HG02642 (cell line): ENCODE measurements around the gene MCOLN1.

Experiments used
- ATAC-seq: cut with Tn5 transposase; IDR thresholded peaks from one replicate; pipeline ENCODE4 v1.9.1; 2021; ENCODE audit warnings: mild to moderate bottlenecking; ENCODE audit not compliant: unreplicated experiment, poor library complexity

MCOLN1 gene

GRCh38 chr19:7522072-7522922 lies at the start of gene MCOLN1:
Gene MCOLN1, plus strand, starts transcription at chr19:7522624. Its CDS starts 127 bp downstream, at chr19:7522751.
- ATAC-seq, result peak; percentile 92

DNA sequence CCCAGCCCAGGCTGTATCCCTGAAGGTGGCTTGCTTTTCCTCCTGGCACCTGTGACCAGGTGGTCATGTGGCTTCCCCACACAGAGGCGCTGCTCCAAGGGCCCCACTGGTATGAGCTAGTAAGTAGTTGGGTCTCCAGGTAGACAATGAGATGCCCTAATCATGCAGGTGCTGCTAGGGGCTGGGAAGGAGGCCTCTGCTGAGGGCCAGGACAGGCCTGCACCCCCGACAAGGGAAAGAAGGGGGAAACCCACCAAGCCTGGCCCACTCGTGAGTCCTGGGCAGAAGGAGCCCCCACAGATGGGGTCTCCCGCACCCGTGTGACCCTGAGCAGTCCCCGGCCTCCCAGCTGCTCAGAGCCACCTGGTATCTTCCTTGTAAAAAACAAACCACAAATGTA lies 46.8 kb upstream of the MCOLN1 start:
- no peak for ATAC-seq

DNA sequence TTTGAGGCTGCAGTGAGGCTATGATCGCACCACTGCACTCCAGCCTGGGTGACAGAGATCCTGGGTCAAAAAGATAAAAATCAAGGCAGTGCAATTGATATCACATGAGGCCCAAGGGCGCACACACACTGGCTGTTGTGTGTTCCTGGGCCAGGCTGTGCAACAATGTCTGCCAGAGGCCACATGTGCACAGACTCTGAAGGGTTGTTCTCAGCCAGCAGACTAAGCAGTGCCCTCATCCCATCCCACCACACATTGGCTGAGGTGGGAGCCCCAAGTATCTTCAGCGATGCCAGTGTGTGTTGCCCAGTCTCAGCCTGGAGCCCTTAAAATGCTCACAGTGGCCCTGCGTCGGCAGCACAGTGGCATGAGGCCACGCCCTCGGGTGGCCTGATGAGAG lies 46.2 kb upstream of the MCOLN1 start:
- no peak for ATAC-seq

GRCh38 chr19:7476777-7477494 lies 45.5 kb upstream of the MCOLN1 start:
- ATAC-seq, result no peak

GRCh38 chr19:7477758-7478157 lies 44.7 kb upstream of the MCOLN1 start:
- ATAC-seq, result no peak

GRCh38 chr19:7478173-7478842 lies 44.1 kb upstream of the MCOLN1 start:
- no peak for ATAC-seq

DNA sequence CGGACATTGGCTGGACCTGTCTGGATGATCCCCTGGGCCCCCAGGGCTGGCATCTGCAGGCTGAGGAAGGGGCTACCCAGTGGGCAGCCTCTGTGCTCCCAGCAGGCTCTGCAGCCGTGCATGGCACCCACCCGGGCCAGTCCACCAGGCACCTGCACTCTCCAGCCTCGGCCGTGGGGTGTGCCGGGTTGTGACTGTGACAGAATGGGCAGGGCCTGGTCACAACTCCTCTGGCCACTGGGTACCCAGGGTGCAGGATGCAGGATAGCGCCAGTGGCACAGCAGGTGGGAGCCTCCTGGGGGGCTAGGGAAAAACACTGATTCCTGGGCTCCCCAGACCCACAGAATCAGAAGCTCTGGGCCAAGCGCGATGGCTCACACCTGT lies 43.6 kb upstream of the MCOLN1 start:
- ATAC-seq, result no peak

DNA sequence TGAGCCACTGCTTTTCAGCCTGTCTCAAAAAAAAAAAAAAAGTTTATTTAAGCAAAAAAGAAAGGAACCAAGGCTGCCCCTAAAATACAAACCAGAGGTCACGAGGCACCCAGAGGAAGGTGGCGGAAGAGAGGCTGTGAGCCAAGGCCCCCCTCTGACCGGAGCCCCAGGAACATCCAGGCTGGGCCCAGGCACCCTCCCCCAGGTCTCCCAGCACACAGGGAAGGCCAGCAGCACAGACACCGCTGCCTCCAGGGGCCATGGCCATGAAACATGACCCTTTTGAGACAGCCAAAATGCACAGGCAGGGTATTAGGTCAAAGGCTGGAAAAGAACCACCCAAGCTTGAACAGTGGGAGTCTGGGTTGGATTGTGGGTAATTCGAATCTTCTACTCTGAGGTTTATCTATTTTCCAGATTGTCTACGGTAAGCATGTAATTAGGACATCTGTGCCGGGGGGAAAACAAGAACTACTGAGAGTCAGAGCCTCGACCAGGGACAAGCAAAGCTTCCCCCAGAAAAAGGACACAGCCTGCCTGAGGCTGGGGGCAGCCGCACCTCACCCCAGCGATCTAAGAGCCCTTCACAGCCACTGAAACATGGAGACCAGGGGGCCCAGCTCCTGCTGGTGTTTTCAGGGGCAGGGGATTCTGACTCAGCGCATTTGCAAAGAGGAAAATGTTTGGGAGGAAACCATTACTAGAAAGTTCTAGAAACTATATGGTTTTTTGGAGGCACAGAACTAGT lies 42.0 kb upstream of the MCOLN1 start:
- ATAC-seq, result no peak

GRCh38 chr19:7480970-7481255 lies 41.5 kb upstream of the MCOLN1 start:
- no peak for ATAC-seq

GRCh38 chr19:7482584-7483439 lies 39.6 kb upstream of the MCOLN1 start:
- no peak for ATAC-seq

DNA sequence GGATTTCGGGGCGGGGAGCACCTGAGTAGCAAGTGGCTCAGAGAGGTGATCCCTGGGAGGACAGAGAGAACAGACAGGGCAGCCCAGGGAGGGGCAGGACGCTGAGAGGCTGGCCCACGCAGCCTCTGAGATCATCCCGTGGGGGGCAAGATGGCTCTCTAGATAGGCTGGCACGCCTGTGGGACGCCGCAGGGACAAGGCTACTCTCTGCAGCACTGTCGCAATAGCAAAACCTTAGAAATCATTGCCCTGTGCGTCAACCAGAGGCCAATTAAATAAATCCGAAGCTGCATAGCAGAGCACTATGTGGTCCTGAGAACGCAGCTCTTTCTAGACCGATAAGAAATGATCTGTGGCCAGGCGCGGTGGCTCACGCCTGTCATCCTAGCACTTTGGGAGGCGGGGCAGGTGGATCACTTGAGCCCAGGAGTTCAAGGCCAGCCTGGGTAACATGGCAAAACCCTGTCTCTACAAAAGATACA lies 38.7 kb upstream of the MCOLN1 start:
- no peak for ATAC-seq

GRCh38 chr19:7486923-7487322 lies 35.5 kb upstream of the MCOLN1 start:
- no peak for ATAC-seq

DNA sequence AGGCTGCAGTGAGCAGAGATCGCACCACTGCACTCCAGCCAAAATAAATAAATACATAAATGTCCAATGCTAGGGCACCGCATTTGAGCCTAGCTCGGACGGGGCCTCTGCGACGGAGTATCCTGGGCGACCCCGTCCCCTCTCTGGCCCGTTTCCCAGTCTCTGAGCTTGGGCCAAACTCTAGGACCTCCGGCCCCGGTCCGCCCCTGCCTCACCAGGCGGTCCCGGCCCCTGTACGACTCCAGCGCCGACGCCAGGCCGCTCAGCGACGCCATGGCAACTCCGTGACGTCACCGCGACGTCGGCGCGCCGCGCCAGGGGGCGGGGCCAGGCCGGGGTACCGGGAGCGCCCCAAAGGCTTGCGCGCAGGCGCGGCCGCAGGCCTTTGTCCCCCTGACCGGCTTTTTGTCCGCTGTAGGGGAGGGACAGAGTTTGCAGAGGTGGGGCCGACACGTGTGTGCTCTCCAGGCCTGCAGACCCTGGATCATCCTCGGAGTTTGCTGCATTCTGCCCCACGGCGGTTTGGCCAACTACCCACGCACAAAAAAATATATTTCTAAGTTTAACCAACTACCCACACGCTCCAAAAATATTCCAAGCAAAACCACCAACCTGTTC lies 33.6 kb upstream of the MCOLN1 start, which contains the start of gene PEX11G:
Gene PEX11G, minus strand, starts transcription at position 300 of the 618 bp plus-strand sequence. Its CDS starts 25 bp downstream, at position 275.
- peak; percentile 81 for ATAC-seq

- no peak for ATAC-seq
Observed at GRCh38 chr19:7489609-7490044, 32.8 kb upstream of the MCOLN1 start.

DNA sequence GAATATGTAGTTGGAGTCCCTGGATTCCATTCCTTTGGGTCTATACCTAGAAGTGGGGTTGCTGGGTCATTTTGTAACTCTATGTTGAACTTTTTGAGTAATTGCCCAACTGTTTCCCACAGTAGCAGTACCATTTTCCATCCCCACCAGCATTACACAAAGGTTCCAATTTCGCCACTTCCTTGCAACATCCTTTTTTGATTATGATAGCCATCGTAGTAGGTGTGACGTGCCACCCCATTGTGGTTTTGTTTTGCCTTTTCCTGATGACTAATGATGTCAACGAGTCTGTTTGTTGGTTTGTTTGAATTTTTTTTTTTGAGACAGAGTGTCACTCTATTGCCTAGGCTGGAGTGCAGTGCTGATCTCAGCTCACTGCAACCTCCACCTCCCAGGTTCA lies 30.3 kb upstream of the MCOLN1 start:
- ATAC-seq, result no peak

- ATAC-seq, result no peak
Observed at GRCh38 chr19:7492558-7492957, 29.9 kb upstream of the MCOLN1 start.

GRCh38 chr19:7494416-7495098 lies 27.9 kb upstream of the MCOLN1 start:
- ATAC-seq, result no peak

DNA sequence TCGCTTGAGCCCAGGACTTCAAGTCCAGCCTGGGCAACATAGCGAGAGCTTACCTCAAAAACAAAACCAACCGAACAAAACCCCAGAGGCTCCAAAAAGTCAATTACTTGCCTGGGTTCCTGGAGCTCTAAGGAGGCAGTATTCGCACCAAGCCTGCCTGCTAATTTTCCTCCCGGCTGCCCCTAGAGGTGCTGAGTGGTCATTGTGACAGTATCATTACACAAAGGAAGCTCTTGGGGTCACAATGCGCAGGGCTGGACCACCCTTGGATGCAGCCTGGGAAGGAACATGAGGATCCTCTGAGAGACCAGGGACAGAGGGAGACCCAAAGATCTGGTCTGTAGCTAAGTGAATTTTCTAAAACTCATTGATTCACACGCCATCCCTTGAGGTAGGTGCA lies 25.1 kb upstream of the MCOLN1 start:
- ATAC-seq, result no peak
